Measurements from ENCODE around the gene HIVEP1. TPM values are rescaled to one million over a fixed set of nuclear protein-coding genes. Genes with fewer than 3 reads are reported as not detected.

The HIVEP1 gene
- total and polyA plus RNA-seq, 4 donors: 2.7 to 27.2 (median 6.2) TPM

- Histone ChIP-seq H3K9ac (ENCODE audit: low read depth in 1 of 2, low read length in 2 of 2) (no peak overlapping the region), H3K36me3 (ENCODE audit: control insufficient read depth in 4 of 4, insufficient read depth in 3 of 4, low read depth in 1 of 4, low read length in 3 of 4) (peaks cover 0 to 1% (median 0%) of the 10 kb centered on the region in 4 donors), H3K9me3 (ENCODE audit: control insufficient read depth in 4 of 4, low read length in 3 of 4) (no peaks in the 10 kb centered on the region), H3K4me3 (ENCODE audit: low read depth in 1 of 3, low read length in 3 of 3) (no peak overlapping the region), H3K27me3 (ENCODE audit: control insufficient read depth in 4 of 4, insufficient read depth in 4 of 4, low read length in 3 of 4) (no peaks in the 10 kb centered on the region), H3K4me1 (ENCODE audit: control insufficient read depth in 4 of 4, insufficient read depth in 4 of 4, low read length in 3 of 4) (peaks cover 5 to 14% (median 13%) of the 10 kb centered on the region in 4 donors), H3K27ac (ENCODE audit: low read depth in 1 of 2, low read length in 2 of 2) (no peak overlapping the region)
- no peak for DNase-seq (ENCODE audit: low spot score)
- TF ChIP-seq ZBTB33 (IDR thresholded peaks at IDR 0.05): no peak
- WGBS: 91% methylated on average over 12 of the region's 12 CpGs
These were observed 27.7 kb downstream of the HIVEP1 start for GRCh38 chr6:12039540-12040459.

- TF ChIP-seq CTCF (IDR thresholded peaks at IDR 0.05; ENCODE audit: low read depth, low read length, missing input control): no peak
- TF ChIP-seq HNF4A (conservative IDR thresholded peaks at IDR 0.05): no peak
- no peak for TF ChIP-seq YY1 (IDR thresholded peaks at IDR 0.05)
- TF ChIP-seq GABPA (IDR thresholded peaks at IDR 0.05 in 1 of 2, conservative IDR thresholded peaks at IDR 0.05 in 1 of 2): no peak
- no peak for TF ChIP-seq ZBTB33 (IDR thresholded peaks at IDR 0.05)
- TF ChIP-seq FOXA1 (IDR thresholded peaks at IDR 0.05): no peak
- TF ChIP-seq RXRA (IDR thresholded peaks at IDR 0.05): no peak
- TF ChIP-seq ATF3 (IDR thresholded peaks at IDR 0.05): no peak
- TF ChIP-seq NR2F2 (IDR thresholded peaks at IDR 0.05): no peak
- no peak for TF ChIP-seq HNF4G (IDR thresholded peaks at IDR 0.05)
- no peak for TF ChIP-seq MAX (IDR thresholded peaks at IDR 0.05)
- no peak for TF ChIP-seq FOXA2 (IDR thresholded peaks at IDR 0.05)
- TF ChIP-seq EGR1 (IDR thresholded peaks at IDR 0.05; ENCODE audit: low read depth in 2 of 2): no peak
- no peak for TF ChIP-seq TAF1 (conservative IDR thresholded peaks at IDR 0.05)
- no peak for TF ChIP-seq SP1 (IDR thresholded peaks at IDR 0.05)
- no peak for TF ChIP-seq JUND (IDR thresholded peaks at IDR 0.05)
- H3K4me1 ChIP-seq (ENCODE audit: control insufficient read depth in 4 of 4, insufficient read depth in 4 of 4, low read length in 3 of 4): peaks cover 5 to 18% (median 16%) of the 10 kb centered on the region in 4 donors
- no peak for DNase-seq (ENCODE audit: low spot score)
- H3K9ac ChIP-seq (ENCODE audit: low read depth in 1 of 2, low read length in 2 of 2): no peak overlapping the region
- no peak overlapping the region for H3K27ac ChIP-seq (ENCODE audit: low read depth in 1 of 2, low read length in 2 of 2)
- H3K9me3 ChIP-seq (ENCODE audit: control insufficient read depth in 4 of 4, low read length in 3 of 4): no peaks in the 10 kb centered on the region
- 93% methylated on average over 9 of the region's 9 CpGs for WGBS
- no peak overlapping the region for H3K4me3 ChIP-seq (ENCODE audit: low read depth in 1 of 3, low read length in 3 of 3)
- H3K27me3 ChIP-seq (ENCODE audit: control insufficient read depth in 4 of 4, insufficient read depth in 4 of 4, low read length in 3 of 4): no peaks in the 10 kb centered on the region
- H3K36me3 ChIP-seq (ENCODE audit: control insufficient read depth in 4 of 4, insufficient read depth in 3 of 4, low read depth in 1 of 4, low read length in 3 of 4): peaks cover 0 to 5% (median 0%) of the 10 kb centered on the region in 4 donors
These were observed 35.2 kb downstream of the HIVEP1 start for GRCh38 chr6:12047304-12047703.
